Activated T-helper 1 cell treated with anti-CD3 and anti-CD28 coated beads, Interleukin-2, amount 50 U/mL, for 16 hours (primary cell): ENCODE data around the gene SELENOS.
"Not testable (repeated sequence)": the region's sequence is repeated elsewhere in the genome, so short reads cannot be mapped to it uniquely, and the experiment has no call there.

Experiments
- DNase-seq, 2 donors: peaks; one replicate each; pipeline ENCODE4 v3.0.0-alpha.2; 2020; ENCODE audit warnings: low read depth in 1 of 2, low spot score in 1 of 2

Gene SELENOS

DNA sequence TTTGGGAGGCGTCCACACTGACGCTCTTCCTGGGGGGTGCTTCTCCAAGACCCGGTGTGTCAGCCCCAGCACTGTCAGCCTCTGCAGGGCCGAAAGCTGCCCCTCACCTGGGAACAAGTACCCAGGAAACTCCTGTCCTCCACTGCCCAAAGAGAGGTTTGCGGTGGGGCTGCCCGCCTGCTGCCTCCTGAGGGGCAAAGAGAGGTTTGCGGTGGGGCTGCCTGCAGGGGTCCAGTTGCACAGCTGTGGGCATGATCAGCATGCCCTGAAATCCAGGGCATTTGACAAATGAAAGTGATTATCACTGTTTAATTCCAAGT, 32.8 kb upstream of the SELENOS start:
- DNase-seq, result no peak

DNA sequence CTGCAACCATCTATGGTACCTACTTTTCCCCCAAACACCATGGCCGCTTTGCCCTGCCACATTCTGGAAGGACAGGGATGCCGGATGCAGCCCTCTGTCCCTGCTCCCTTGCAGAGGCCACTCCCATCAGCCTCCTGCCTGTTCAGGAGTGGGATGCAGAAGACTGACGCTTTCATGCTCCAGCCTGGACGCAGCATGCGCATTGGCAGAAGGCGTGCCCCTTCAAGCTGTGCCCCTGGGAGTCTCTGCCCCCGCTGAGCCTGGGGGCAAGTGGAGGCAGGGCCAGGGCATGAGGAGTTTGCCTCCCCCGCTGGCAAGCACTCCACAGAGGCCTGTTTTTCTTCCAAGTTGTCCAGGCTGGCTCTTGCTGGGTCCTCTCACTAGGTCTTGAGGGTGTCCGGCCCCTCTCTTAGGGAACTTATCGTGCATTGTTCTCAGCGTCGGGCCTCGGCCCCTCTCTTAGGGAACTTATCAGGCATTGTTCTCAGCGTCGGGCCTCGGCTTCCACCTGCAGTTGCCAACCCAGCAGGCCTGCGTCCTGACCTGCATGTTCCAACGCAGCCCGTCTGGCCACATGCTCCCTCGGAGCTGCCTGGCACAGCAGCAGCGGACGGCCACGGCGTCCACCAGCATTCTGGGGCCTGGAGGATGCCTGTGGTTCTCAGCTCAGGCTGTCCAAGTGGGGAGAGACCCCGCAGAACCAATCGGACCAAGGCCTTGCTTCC, 32.3 kb upstream of the SELENOS start:
- DNase-seq, result no peak

DNA sequence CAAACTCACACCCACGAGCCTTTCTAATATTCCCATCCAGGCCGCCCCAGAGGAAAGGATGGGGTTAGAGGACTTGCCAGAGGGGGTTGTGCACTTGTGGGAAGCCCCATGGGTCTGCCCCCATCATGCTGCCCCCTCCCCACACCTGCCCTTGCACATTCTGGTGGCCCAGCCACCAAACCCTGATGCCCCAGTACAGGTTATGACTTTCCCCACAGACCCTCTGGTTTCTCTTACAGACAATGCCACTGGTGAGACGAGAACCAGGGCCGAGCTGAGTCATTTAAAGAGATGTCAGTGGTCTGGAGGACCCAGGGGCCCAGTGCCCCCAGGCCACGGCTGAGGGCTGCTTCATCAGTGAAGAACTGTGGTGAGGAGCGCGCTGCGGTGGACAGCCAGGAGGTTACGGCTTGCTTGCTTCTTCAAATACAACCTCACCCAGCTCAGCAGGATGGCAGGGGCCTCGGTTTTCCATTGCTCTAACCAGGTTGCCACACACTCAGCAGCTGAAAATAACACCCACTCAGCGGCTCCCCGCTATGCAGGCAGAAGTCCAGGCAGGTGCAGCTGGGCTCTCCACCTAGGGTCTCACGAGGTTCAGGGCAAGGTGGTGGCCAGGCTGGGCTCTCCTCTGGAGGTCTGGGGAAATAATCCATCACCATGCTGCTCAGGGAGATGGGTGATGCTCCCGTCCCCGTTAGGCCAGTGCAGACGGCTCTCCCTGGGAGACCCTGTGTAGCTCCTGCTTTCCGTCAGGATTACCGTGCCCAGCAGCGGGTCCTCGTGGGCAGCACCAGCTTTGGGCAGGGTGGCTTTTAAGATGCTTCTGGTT, 31.5 kb upstream of the SELENOS start:
- DNase-seq, result no peak

DNA sequence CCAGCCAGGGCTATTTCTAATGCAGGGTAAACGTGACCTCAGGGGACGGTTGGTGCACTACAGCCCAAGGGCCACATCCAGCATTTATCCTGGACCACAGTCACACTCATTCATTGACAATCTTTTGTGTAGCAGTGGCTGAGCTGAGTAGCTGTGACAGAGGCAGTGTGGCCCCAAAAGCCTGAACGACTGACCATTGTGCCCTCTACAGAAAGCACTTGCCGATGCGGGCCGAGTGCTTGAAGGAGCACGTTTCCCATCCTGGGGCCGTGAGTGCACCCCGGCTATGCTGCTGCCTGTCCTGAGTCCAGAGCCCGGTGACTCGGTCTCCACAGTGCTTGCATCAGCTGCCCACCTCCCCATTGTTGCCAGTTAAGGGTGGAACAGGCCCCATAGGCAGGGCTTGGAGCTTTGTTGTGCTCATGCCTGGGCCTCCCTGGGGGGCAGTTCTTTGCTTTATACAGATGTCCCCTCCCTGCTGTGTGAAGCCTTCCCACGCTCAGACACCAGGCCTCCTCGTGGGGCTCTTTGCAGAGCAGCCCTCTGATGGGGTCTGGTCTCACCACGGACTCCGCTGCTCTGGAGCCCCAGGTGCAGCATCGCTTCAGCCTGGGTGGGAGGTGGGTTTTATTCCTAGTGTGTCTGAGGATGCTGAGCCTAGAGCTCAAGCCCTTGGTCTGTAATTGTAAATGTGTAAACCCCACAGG, 30.8 kb upstream of the SELENOS start:
- no peak for DNase-seq

DNA sequence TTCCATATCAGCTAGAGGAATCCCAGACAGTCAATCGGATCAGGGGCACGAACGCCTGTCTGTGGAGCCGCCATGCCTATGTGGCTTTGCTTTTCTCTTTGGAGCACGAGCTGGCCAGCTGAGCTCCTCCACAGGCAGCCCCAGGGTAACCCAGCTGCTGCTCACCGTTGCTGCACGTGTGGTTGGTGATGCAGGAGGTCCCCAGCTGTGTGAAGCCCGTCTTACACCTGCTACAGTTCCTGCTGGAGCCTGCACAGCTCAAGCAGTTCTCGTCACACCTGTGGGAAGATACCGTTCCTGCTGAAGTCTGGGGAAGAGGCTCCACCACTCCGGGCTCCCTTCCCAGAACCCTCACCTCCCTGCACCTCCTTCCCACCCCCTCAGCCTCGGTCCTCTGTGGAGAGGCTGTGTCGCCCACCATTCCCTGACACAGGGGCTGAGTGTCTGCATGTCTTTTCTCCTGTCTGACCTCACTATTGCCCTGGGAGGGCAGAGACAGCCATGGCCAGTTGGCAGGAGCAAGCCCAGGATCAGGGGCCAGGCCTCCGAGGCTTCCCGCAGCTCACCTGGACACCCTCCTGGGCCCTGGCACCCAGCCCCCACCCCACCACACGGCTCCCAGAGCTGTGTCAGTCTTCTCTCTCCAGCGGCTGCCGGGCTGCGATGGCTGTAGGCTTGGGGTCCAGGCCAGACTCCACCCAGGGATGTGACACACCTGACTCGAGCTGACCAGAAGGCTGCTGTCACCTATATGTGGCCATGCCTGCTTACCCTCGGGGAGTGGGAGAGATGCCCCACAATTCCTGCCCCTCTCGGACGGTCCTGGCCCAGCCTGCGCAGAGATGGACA, 30.0 kb upstream of the SELENOS start:
- no peak for DNase-seq

DNA sequence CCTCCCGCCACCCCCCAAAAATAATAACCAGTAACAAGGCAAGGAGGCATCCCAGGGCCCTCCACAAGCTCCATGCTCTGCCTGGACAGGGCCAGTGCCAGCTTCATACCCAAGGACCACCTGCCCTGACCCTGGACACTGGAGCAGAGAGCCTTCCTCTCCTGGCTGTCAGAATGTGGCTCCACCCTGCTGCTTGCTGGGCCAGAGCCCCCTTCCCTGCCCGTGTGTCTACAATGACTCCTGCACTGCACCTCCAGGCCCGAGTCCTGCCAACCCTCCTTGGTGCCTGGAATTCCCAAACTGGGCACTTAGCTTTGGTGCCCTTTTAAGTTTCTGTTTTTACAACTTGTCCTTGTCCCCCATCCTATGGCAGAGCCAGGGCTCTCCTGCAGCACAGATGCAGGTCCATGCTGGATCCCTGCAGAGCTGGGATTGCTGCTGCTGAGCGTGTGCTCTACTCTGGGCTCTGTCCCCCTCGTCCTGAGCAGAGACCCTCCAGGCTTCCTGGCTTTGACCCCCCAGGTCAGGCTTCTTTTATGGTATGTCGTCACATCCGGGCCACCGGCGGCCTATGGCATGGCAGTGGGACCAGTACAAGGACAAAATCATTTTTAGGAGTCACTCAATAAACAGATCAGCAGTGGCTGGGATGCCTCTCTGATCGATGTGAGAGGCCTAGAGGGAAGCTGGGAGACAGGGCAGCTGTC, 29.2 kb upstream of the SELENOS start:
- no peak for DNase-seq

DNA sequence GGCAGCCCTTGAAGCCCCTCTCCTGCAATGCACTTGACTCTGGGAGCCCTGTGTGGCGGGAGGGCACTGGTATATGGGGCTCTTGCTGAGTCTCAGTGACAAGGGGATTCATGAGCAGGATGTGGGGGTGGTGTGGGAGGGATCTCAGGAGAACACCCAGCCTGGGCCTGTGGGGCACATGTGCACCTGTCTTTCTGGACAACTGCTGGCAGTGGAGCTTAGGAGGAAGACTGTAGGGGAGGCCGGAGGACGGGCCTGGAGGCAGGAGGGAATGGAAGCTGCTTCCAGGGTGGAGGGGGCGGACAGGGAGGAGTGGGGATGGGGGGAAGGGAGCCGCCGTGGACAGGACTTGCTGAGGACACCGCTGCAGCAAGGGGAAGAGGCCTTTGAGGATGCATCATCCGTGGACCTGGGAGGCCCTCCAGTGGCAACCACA, 28.6 kb upstream of the SELENOS start:
- DNase-seq, result no peak

DNA sequence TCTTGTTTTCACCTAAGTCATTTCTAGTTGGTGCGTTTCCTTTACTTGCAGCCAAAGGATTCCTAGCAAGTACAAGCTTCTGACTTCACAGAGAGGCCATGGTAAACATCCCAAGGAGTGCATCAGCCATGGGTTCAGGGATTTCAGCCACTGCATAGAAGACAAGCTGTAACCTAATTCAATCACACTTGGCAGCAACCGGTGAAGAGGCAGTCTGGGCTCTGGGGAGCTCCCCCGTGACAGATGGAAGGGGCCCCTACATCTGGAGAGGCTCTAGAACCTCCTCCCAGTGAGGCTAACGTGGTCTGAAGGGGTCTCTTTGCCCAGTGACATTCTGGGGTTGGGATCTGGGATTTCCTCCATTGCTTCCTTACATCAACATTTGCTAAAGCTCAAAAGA, 26.1 kb upstream of the SELENOS start:
- no peak for DNase-seq

DNA sequence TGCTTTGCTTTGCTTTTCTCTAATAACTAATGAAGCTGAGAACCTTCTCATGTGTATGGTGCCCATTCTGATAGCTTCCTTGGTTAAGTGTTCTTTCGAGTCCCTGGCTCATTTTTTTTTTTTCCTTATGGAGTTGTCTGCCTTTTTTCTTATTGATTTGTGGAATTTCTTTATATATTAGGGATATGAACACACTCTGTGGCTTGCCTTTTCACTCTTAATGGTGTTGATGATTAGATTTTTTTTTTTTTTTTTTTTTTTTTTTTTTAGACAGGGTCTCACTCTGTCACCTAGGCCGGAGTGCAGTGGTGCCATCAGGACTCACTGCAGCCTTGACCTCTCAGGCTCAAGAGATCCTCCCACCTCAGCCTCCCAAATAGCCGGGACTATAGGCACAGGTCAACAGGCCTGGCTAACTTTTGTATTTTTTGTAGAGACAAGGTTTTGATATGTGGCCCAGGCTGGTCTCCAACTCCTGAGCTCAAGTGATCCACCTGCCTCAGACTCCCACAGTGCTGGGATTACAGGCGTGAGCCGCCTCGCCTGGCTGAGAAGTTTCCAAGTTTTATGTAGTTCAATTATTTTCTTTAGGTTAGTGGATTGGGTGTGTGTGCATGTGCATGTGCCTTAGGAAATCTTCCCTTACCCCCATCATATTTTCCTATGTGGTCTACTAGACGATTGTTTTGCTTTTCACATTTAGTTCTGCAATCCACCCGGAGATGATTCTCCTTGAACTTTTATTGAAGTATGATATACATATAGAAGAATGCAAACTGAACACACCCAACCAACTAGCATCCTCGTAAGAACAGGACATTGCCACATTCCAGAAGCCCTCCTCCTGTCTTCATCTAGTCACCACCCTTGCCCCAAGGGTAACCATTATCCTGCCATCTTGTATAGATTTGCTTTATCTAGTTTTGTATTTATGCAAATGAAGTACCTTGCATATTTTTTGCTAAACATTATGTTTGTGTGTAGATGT, 19.4 kb upstream of the SELENOS start:
- no peak for DNase-seq

DNA sequence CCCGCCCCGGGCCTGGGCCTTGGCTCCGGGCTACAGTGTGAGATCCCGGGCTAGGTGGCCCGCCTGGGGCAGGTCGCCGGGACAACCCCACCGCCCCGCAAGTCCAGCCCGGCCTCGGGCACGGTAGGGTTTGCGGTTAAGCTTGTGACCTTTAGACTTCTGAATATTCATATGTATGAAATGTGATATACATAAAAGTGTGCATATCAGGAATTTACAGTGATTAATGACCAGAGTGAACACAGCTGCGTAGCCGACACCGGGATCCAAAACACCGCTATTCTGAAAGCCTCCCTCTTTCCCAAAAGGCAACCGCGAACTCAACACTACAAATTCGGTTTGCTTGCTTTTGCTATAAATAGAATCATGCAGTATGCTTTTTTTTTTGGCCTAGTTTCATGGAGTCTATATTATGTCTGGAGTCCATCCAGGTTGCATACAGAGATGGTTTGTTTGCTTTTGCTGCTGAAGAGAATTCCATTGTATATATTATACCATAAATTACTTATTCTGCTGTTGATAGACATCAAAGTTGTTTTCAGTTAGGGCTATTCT, 18.4 kb upstream of the SELENOS start:
- no peak for DNase-seq

DNA sequence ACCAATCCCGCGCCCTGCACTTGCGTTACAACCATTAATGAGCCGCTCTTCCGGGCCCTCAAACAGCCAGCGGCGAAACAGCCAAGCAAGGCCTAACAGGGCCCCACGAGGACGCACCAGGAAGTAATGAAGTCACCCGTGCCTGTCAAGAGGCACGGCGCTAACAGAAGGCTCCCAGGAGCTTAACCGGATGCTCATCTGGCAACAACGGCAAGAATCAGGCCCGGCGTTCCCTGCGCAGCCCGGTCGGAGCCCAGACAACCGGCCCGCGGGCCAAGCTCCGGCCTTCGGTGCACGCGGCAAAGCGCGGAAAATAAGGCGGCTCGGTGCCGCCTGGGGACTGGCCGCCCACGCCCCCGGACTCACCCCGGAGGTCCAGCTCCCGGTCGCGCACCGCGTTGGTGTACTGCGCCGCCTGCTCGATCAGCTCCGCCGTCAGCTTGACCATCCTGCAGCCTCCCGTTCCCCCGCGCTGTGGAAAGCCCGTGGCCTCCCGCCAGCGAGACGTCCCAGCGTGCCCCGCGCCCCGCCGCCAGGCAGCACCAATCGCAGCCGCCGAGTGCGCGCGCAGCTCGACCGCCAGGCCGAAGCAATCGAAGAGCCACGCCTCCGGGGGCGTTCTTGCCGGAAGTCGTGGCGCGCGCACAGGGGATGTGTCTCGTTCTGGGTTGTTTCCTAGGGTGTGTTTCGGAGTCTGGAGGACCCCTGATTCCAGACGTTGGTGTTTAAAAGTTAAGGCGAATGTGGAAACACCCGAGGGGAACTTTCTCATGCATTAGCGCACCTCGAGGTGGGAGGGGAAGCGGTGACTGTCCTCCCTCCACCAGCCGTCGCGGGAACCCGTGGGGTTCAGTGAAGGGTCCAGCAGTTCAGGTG, 17.7 kb upstream of the SELENOS start, which contains the start of gene SNRPA1:
Gene SNRPA1, minus strand, starts transcription at position 518 of the 876 bp plus-strand sequence. Its CDS starts 70 bp downstream, at position 448.
- DNase-seq, result peak; percentile 94 to 96

DNA sequence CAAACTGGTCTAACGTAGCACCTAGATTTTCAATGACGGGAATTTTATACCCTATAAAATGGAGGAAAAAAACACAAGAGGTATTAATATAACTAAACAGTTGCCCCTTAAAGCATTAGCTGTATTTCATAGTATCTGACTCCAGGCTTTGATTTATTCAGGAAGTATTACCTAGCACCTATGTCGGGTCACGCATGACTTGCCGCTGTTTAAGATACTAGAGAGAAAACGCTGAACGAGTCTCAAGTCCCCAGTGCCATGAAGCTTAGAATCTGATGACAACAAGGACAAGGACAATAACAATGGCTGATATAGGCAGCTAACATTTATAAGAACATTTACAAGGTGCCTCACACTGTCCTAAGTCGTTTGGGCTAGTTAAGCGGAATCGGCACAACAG, 15.8 kb upstream of the SELENOS start:
- no peak for DNase-seq

DNA sequence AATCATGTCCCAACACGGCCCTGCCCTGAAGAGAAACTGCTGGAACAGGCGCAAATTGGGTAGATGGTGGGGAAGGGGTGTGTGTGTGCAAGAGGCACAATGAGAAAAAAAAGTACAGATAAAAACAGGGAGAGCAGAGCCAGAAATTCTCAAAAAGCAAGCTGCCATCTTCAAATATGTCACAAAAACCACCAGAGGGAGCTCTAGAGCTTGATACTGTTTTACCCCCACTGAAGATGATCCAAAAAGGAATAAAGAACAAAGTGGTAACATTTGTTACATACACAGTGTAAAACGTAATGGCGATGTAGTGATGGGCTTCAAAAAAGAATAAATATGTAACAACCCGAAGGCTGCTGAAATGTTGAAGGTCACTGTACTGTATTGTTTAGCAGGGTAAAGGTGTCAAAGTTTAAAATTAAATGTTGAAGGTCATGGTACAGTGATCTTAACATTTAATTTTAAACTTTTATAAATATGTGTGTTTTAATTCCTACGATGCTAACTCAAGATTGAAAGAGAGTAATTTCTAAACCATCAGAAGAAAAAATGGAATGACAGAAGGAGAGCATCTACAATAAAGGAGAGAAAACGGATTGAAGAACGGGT, 11.7 kb upstream of the SELENOS start:
- no peak for DNase-seq

DNA sequence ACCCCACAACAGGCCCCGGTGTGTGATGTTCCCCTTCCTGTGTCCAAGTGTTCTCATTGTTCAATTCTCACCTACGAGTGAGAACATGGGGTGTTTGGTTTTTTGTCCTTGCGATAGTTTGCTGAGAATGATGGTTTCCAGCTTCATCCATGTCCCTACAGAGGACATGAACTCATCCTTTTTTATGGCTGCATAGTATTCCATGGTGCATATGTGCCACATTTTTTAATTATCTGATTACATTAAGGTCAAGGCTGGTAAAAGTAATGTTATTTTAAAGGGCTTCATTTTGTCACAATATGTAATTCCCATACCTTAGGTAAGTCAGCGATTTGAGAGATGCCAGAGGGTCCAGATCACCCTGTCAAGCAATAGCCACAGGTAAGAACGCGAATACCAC, 10.1 kb upstream of the SELENOS start:
- DNase-seq, result not testable (repeated sequence)

DNA sequence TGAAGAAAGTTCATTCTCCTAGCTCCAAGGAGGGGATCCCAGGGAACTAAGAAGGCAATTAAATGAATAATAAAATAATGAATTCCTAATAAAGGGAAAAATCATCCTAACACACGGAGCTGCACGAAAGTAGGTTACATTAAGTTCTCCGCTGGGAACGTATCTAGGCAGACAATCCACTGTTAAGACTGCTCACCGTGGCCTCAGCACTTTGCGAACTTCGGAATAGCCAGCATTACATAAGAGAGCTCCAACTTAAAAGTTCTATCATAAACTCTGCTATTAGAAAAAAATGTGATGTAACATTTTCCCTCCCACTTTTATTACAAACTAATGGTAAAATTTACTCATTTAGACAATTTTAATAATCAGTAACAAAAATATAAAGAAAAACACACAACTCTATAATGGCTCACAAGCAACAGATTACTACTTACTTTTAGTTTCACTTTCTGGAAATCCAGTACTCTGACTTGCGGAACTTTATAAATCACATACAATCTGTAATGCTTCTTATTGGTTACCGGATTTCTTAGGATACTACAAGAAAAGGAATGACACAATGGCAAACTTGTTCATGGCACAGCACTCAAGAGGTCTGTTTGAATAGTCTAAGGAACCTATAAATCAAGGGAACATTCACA, 9.3 kb upstream of the SELENOS start:
- no peak for DNase-seq

DNA sequence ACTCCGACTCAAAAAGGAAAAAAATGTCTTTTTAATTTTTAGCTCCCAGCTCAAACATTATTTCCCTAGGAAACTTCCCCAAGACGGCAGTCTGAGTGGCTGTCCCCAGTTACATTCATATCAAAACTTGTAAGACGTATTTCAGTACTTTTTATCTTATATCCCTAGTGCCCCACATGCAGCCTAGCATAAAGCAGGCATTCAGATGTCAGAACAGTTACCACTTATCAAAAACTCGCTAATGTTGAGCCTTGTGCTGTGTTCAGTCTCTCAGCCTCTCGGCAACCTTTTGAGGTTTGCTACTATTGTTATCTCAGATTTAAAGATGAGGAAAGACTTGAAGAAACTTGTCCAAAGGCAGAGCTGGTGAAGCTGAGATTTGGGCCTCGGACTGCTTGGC, 6.6 kb upstream of the SELENOS start:
- no peak for DNase-seq

DNA sequence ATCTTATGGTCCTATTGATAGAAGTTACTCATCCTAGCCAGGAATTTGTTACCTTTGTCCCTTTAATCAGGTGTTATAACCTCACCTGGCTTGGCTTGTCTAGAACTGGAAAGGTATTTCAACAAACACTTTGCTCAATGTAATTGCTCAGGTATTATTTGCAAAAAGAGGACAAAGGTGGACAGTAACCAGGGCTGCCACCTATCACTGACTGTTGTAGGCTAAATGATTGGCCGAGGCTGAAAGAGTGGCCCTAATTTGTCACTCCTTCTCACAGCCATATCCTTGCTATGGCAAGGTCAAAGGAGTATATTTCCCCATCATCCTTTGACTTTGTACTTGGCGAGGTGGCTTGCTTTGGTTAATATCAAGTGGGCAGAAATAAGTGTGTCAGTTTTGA, 2.7 kb upstream of the SELENOS start:
- no peak for DNase-seq
